ENCODE data around the gene STXBP6.

STXBP6 gene

DNA sequence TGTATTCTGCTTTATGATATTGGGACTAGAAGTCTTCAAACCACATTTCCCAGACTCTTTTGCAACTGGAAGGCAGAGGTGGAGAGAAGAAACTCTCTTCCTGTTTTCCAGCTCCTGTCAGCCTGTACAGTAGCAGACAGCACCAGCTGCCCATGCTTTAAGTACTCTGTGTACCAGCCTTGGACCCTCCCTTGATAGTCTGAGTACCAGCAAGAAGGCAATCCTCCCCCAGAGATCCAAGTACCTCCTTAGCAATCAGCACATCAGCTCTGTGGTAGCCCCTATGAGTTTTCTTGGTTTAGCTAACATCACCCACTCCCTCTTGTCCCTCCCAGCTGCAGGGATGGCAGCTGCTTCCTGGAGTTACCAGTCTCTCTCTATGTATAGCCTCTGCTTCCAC is 56.3 kb downstream of the STXBP6 start:
- in situ Hi-C loops (cut with HindIII; ENCODE audit: low sequenced_read_pairs) = no loop called here
- no peak overlapping the region for H3K4me3 ChIP-seq (ENCODE audit: low read depth, low read length)
- TF ChIP-seq, protein P1, sequence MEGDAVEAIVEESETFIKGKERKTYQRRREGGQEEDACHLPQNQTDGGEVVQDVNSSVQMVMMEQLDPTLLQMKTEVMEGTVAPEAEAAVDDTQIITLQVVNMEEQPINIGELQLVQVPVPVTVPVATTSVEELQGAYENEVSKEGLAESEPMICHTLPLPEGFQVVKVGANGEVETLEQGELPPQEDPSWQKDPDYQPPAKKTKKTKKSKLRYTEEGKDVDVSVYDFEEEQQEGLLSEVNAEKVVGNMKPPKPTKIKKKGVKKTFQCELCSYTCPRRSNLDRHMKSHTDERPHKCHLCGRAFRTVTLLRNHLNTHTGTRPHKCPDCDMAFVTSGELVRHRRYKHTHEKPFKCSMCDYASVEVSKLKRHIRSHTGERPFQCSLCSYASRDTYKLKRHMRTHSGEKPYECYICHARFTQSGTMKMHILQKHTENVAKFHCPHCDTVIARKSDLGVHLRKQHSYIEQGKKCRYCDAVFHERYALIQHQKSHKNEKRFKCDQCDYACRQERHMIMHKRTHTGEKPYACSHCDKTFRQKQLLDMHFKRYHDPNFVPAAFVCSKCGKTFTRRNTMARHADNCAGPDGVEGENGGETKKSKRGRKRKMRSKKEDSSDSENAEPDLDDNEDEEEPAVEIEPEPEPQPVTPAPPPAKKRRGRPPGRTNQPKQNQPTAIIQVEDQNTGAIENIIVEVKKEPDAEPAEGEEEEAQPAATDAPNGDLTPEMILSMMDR (IDR thresholded peaks at IDR 0.05; ENCODE audit: low read depth, low read length) = no peak
- DNase-seq (ENCODE audit: low read depth, low spot score) = no peak

DNA sequence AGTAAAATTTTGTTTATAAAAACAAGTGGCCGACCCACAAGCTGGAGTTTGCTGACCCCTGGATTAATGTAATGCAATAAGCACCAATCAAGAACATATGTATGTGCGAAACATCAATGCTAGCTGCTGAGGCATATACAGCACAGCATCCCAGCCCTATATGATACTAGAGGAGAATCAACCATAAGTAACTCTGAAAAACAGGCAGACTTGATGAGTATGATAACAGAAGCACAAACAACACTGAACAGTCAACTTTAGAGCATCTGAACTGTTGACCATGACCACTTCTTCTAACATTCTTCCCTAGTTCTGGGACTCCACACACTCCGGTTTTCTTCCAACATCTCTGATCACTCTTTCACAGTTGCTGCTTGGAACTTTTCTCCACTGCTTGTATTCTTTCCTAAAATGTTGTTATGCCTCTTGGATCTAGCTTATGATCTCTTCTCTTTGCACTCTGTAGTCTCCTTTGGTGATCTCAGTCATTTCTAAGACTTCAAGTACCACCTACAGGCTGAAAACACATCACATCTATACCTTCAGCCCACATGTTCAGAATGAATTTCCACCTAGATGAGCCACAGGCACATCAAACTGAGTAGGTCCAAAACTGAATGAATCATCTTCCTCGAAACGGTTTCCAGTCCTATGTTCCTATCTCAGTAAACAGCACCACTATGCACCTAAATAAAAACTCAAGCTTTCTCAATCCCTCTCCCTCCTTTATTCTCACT is 57.2 kb downstream of the STXBP6 start:
- DNase-seq (ENCODE audit: low read depth, low spot score) = no peak
- TF ChIP-seq, protein P1 (IDR thresholded peaks at IDR 0.05; ENCODE audit: low read depth, low read length) = no peak
- in situ Hi-C loops (cut with HindIII; ENCODE audit: low sequenced_read_pairs) = no loop called here
- H3K4me3 ChIP-seq (ENCODE audit: low read depth, low read length) = no peak overlapping the region

DNA sequence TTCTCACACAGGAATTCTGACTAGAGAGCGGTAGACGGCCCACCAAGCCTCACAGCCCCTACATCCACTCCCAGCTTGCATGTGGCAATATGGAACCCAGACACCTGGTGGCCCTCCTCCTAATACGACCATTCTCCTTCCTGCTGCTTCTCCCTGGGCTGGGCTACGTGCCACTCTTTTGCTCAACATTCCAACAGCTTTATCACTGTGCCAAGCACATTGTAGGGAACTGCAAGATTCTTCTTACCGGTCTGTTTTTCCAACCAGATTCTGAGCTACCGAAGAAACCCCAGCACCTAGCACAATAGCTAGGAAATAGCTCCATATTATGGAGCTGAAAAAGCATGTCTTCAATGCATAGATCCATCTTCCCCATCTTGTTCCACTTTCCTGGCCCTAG is 58.1 kb downstream of the STXBP6 start:
- H3K4me3 ChIP-seq (ENCODE audit: low read depth, low read length) = no peak overlapping the region
- DNase-seq (ENCODE audit: low read depth, low spot score) = no peak
- in situ Hi-C loops (cut with HindIII; ENCODE audit: low sequenced_read_pairs) = no loop called here
- TF ChIP-seq, protein P1 (IDR thresholded peaks at IDR 0.05; ENCODE audit: low read depth, low read length) = no peak

DNA sequence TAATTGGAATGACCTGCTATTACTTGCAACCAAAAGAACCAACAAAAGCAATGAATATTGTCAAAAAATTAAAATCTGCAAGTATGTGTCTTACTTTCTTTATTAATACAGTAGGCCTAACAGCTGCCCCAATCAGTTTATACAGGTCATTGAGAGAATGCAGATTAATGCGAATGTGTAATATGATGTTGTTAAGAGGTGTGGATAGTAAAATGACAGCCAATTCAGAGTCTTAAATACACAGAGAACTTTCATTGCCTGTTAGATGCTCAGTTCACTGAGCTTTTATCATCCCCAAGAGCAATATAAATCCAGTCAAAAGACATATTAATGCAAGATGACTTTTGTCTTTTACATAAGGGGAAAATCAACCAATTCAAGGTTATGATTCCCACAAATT is 58.7 kb downstream of the STXBP6 start:
- TF ChIP-seq, protein P1 (IDR thresholded peaks at IDR 0.05; ENCODE audit: low read depth, low read length) = no peak
- in situ Hi-C loops (cut with HindIII; ENCODE audit: low sequenced_read_pairs) = no loop called here
- H3K4me3 ChIP-seq (ENCODE audit: low read depth, low read length) = no peak overlapping the region
- no peak for DNase-seq (ENCODE audit: low read depth, low spot score)

DNA sequence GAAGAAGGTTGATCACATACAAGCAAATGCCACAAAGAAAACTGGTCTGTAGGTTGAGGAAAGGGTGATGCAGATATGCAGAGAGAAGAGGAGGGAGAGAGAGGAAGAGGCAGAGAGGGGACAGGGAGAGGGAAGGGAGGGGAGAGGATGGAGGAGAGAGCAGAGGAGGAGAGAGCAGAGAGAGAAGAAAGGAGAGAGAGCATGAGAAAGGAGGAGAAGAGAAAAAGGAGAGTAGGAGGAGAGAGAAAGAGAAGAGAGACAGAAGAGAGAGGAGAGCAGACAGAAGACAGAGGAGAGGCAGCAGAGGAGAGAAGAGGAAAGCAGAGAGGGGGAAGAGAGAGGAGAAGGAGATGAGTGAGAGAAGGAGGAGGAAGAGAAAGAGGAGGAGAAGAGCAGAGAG is 59.2 kb downstream of the STXBP6 start:
- TF ChIP-seq, protein P1 (IDR thresholded peaks at IDR 0.05; ENCODE audit: low read depth, low read length) = no peak
- no peak overlapping the region for H3K4me3 ChIP-seq (ENCODE audit: low read depth, low read length)
- in situ Hi-C loops (cut with HindIII; ENCODE audit: low sequenced_read_pairs) = no loop called here
- no peak for DNase-seq (ENCODE audit: low read depth, low spot score)

DNA sequence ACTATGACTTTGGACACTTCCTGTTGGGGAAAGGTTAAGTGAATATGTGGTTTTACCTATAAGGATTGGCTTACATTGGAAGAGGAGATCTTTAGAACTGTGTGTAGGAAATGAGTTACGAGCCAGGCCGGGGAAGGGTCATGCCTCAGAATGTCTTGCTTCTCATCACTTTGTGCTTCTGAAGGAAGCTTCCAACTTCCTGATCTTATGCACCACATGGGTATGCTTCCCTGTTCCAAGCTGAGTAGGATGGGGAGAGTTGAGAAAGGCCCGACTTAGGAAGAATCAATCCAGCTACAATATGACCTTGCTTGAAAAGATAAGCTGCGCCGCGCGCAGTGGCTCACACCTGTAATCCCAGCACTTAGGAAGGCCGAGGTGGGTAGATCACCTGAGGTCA is 59.9 kb downstream of the STXBP6 start:
- TF ChIP-seq, protein P1 (IDR thresholded peaks at IDR 0.05; ENCODE audit: low read depth, low read length) = no peak
- H3K4me3 ChIP-seq (ENCODE audit: low read depth, low read length) = no peak overlapping the region
- in situ Hi-C loops (cut with HindIII; ENCODE audit: low sequenced_read_pairs) = no loop called here
- no peak for DNase-seq (ENCODE audit: low read depth, low spot score)

All from astrocyte of the spinal cord (primary cell).